OCI-LY3 (cell line): ENCODE data around the gene PTTG1IP.

Experiments used
- H2AFZ ChIP-seq: fragments of 200-600, 300-600 bp; shearing (Covaris generic); 2 replicates; pipeline ENCODE4 v1.6.0; 2014; ENCODE audit warnings: antibody characterized with exemption, low read depth, low read length
- H3K27ac ChIP-seq: fragments of 200-600, 300-600 bp; sonication (generic); 2 replicates; pipeline ENCODE4 v1.5.1; 2014; ENCODE audit warnings: mild to moderate bottlenecking, low read length, moderate library complexity, mixed read lengths
- H3K27me3 ChIP-seq: fragments of 200-600, 300-600 bp; sonication (generic); 2 replicates; pipeline ENCODE4 v1.6.1; 2014; ENCODE audit warnings: low read depth, low read length, mixed read lengths
- H3K36me3 ChIP-seq: fragments of 200-600, 300-600 bp; sonication (generic); replicated peaks from 2 replicates; pipeline ENCODE3; 2014; ENCODE audit warnings: low read depth, low read length, mixed read lengths
- H3K4me1 ChIP-seq: fragments of 300-600, 200-600 bp; sonication (generic); 2 replicates; pipeline ENCODE4 v1.6.1; 2014; ENCODE audit warnings: low read length, mixed read lengths
- H3K4me2 ChIP-seq: fragments of 200-600, 300-600 bp; sonication (generic); 2 replicates; pipeline ENCODE4 v1.6.1; 2014; ENCODE audit warnings: low read length, mixed read lengths
- H3K4me3 ChIP-seq: fragments of 300-600, 200-600 bp; sonication (generic); 2 replicates; pipeline ENCODE4 v1.5.1; 2014; ENCODE audit warnings: antibody characterized with exemption, mild to moderate bottlenecking, low read length, moderate library complexity
- H3K79me2 ChIP-seq: fragments of 300-600, 200-600 bp; shearing (Covaris generic); 2 replicates; pipeline ENCODE4 v1.6.1; 2014; ENCODE audit warnings: mild to moderate bottlenecking, low read length, mixed read lengths
- H3K9ac ChIP-seq: fragments of 300-600, 200-600 bp; shearing (Covaris generic); 2 replicates; pipeline ENCODE4 v1.6.0; 2014; ENCODE audit warnings: mild to moderate bottlenecking, low read length, moderate library complexity
- H3K9me3 ChIP-seq: fragments of 200-600, 300-600 bp; shearing (Covaris generic); 2 replicates; pipeline ENCODE4 v1.6.1; 2014; ENCODE audit warnings: low read length, mixed read lengths; ENCODE audit not compliant: insufficient read depth
- H4K20me1 ChIP-seq: fragments of 200-600, 300-600 bp; sonication (generic); 2 replicates; pipeline ENCODE4 v1.6.1; 2016; ENCODE audit warnings: low read length, mixed read lengths; ENCODE audit not compliant: insufficient read depth
- EZH2phosphoT487 ChIP-seq: fragments of 200-600 bp; shearing (Covaris generic); IDR thresholded peaks from 2 replicates; pipeline ENCODE4 v1.6.1; 2018; ENCODE audit warnings: antibody characterized with exemption, mixed run types, low read depth
- TF ChIP-seq, protein P1 (sequence below): fragments of 200-600, 300-600 bp; sonication (generic); IDR thresholded peaks from 2 replicates; pipeline ENCODE4 v1.5.1; 2014; ENCODE audit warnings: antibody characterized with exemption, low read length, low read depth

PTTG1IP gene

DNA sequence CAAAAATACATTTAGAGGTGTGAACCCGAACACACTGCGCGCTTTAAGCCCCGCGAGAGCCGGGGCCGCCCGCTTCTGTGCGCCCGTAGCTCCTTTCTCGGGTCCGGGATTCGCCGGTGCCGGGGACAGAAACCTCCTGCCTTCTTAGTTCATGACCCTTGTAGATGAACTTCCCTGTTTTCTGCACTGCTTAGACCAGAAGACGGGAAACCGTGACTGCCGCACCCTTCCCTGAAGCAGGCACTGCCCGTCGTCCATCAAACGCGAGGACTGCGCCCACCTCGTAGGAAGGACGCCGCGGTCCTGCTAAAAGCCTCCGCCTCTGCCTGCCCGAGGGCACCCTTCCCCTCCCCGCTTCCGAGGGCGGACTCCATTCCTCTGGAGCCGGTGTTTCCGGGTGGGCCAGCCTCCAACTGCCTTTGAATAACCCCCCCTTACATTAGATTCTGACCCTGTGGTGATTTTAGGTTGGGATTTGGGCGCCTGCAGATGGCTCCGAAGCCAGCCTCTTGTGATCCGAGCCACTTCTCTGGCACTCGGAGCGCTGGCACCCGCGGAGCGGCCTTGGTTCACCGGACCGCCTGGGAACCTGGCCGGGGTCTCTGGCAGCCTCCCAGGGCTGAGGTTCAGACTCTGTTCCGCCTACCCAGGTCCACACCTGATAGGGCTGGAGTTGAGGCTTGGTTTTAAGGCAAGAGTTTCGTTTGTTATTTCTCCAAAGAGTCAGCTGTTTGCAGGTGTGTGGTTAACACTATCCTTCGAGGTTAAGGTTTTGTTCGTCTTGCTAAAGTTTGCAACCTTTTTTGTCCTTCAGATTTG is 1.2 kb upstream of the PTTG1IP start:
- Histone ChIP-seq H3K9me3 (no peaks in the 10 kb centered on the region), H4K20me1 (peaks cover 26% of the 10 kb centered on the region), H3K27me3 (no peaks in the 10 kb centered on the region), H3K4me2 (peak overlapping the region; percentile 99), H3K4me1 (peaks cover 40% of the 10 kb centered on the region), H3K27ac (peak overlapping the region; percentile 51), H3K4me3 (peak overlapping the region; percentile 94), H3K9ac (peak overlapping the region; percentile 73), H3K79me2 (peaks cover 30% of the 10 kb centered on the region), H2AFZ (peak overlapping the region; percentile 87; the same call in 1 of the 2 replicates), H3K36me3 (no peaks in the 10 kb centered on the region)
- TF ChIP-seq, protein P1, sequence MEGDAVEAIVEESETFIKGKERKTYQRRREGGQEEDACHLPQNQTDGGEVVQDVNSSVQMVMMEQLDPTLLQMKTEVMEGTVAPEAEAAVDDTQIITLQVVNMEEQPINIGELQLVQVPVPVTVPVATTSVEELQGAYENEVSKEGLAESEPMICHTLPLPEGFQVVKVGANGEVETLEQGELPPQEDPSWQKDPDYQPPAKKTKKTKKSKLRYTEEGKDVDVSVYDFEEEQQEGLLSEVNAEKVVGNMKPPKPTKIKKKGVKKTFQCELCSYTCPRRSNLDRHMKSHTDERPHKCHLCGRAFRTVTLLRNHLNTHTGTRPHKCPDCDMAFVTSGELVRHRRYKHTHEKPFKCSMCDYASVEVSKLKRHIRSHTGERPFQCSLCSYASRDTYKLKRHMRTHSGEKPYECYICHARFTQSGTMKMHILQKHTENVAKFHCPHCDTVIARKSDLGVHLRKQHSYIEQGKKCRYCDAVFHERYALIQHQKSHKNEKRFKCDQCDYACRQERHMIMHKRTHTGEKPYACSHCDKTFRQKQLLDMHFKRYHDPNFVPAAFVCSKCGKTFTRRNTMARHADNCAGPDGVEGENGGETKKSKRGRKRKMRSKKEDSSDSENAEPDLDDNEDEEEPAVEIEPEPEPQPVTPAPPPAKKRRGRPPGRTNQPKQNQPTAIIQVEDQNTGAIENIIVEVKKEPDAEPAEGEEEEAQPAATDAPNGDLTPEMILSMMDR: no peak

DNA sequence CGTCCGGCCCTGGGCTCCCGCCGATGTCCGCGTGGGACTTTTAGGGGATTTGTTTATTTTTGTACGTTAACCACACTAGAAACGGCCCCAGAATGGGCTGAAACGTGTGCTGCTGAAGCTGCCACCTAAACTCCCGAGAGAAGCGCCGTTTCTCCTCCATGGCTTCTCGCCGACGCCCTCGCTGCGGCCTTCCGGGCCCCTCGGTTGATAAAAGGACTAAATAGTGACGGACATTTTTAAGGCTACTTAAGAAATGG is 678 bp upstream of the PTTG1IP start:
- Histone ChIP-seq H3K36me3 (no peaks in the 10 kb centered on the region), H3K4me1 (peaks cover 36% of the 10 kb centered on the region), H2AFZ (peak overlapping the region; percentile 43; the same call in 1 of the 2 replicates), H3K4me3 (peak overlapping the region; percentile 94), H3K9ac (peak overlapping the region; percentile 73), H3K27me3 (no peaks in the 10 kb centered on the region), H3K4me2 (peak overlapping the region; percentile 99), H4K20me1 (peaks cover 26% of the 10 kb centered on the region), H3K27ac (peak overlapping the region; percentile 51), H3K79me2 (peaks cover 33% of the 10 kb centered on the region), H3K9me3 (no peaks in the 10 kb centered on the region)
- TF ChIP-seq EZH2phosphoT487: no peak
- TF ChIP-seq, protein P1: no peak

DNA sequence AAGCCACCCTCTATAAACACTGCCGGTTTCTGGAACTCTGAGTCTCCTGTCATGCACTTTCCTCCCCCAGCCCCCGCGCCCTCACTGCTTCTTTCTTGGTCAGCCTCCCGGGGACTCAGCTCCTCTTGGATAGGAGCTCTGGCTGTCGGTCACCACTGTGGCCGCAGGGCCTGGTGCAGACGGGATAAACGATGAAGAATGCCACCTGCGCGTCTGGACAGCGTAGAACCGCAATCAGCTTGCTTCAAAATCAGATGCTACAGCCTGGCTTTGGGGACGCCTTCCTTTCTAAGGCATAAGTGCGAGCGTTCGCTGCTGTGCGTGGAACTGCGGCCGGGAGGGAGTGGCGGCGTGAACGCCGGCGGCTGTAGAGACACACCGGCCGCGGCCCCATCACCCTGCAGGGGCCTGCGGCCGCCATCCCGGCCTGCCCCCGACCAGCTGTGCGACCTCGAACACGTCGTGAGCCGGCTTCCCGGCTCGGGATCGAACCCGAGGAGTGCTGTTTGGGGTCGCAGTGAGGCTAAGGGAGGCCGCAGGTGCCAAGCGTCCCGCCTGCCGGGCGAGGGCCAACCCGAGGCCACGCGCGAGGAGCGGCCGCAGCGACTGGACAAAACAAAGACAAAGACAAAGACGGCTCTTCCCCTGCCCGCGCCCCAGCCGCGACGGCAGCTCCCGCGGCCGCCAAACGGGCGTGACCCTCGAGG is 688 bp downstream of the PTTG1IP start:
- Histone ChIP-seq H3K9me3 (no peaks in the 10 kb centered on the region), H3K9ac (peak overlapping the region; percentile 55), H3K79me2 (peaks cover 45% of the 10 kb centered on the region), H3K4me1 (peaks cover 22% of the 10 kb centered on the region), H3K27ac (no peak overlapping the region), H3K4me3 (peak overlapping the region; percentile 94), H3K36me3 (no peaks in the 10 kb centered on the region), H2AFZ (no peak overlapping the region), H3K4me2 (peak overlapping the region; percentile 98), H3K27me3 (no peaks in the 10 kb centered on the region), H4K20me1 (peaks cover 38% of the 10 kb centered on the region)
- TF ChIP-seq, protein P1: no peak
- no peak for TF ChIP-seq EZH2phosphoT487

DNA sequence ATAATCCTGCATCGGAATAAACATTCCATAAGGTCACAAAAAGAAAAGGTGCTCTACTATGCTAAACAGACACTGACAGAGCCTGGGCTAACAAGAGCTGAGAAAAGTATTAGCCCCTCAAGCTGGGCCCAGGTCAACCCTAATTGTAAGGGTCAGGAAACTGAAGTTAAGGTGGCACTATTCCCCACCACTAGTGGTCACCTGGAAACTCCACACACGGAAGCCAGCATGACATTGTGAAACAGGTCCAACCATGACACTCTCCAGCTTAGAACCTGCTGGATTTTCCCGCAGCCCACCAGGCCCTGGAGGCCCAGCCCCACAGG is 1.2 kb downstream of the PTTG1IP start:
- H3K9ac ChIP-seq: peak overlapping the region; percentile 55; the same call in 1 of the 2 replicates
- H3K4me3 ChIP-seq: peak overlapping the region; percentile 94
- peaks cover 48% of the 10 kb centered on the region for H3K79me2 ChIP-seq
- H3K27ac ChIP-seq: no peak overlapping the region
- H2AFZ ChIP-seq: no peak overlapping the region
- no peaks in the 10 kb centered on the region for H3K27me3 ChIP-seq
- H3K36me3 ChIP-seq: no peaks in the 10 kb centered on the region
- H3K9me3 ChIP-seq: no peaks in the 10 kb centered on the region
- peaks cover 43% of the 10 kb centered on the region for H4K20me1 ChIP-seq
- H3K4me2 ChIP-seq: peak overlapping the region; percentile 98
- peaks cover 18% of the 10 kb centered on the region for H3K4me1 ChIP-seq
- TF ChIP-seq EZH2phosphoT487: no peak
- TF ChIP-seq, protein P1: no peak
